ENCODE measurements around the gene ERCC1.
"Not testable (repeated sequence)": the region's sequence is repeated elsewhere in the genome, so short reads cannot be mapped to it uniquely, and the experiment has no call there.

ERCC1 gene

GRCh38 chr19:45419895-45420294 lies 3.8 kb downstream of the ERCC1 start:
- no peak for DNase-seq (ENCODE audit: low read depth)
- TF ChIP-seq CTCF (conservative IDR thresholded peaks at IDR 0.05; ENCODE audit: low read depth, low read length), result no peak
- H3K4me3 ChIP-seq (ENCODE audit: low read length), result no peak overlapping the region

DNA sequence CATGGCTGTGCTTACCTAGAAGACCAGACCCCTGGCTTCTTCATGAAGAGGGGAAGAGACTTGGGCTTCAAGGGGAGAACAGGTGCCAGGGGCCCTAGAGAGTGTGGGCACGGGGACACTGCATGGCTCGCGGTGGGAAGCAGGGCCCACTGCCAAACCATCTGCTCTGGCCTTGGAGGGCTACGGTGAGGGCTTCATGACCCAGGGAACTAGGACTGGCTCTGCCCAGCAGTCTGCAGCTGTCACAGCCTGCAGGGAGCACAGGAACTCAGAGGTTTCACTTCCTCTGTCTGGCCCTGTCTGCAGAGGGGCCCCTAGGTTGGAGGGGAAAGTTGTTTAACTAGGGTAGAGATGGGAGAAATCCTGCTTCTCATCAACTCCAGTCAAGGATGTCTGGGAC lies 4.3 kb downstream of the ERCC1 start:
- TF ChIP-seq CTCF (conservative IDR thresholded peaks at IDR 0.05; ENCODE audit: low read depth, low read length), result no peak
- H3K4me3 ChIP-seq (ENCODE audit: low read length), result no peak overlapping the region
- no peak for DNase-seq (ENCODE audit: low read depth)

DNA sequence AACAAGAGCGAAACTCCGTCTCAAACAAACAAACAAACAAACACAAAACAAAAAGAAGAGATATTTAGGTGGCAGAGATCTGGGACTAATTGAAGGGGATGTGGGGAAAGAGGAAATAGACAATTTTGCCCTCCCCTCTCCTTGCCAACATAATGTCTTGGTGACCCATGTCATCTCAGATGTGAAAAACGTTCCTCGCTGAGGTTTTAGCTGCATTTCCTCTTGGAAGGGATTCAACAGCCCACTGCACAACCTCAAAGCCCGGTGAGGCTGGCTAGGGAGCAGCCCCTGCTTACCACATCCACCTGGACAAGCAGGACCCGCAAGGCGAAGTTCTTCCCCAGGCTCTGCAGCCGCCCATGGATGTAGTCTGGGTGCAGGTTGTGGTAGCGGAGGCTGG lies 4.9 kb downstream of the ERCC1 start:
- no peak for DNase-seq (ENCODE audit: low read depth)
- H3K4me3 ChIP-seq (ENCODE audit: low read length), result no peak overlapping the region
- TF ChIP-seq CTCF (conservative IDR thresholded peaks at IDR 0.05; ENCODE audit: low read depth, low read length), result no peak

- TF ChIP-seq CTCF (conservative IDR thresholded peaks at IDR 0.05; ENCODE audit: low read depth, low read length), result no peak
- DNase-seq (ENCODE audit: low read depth), result no peak
These were observed 6.6 kb downstream of the ERCC1 start for GRCh38 chr19:45417151-45417550.

GRCh38 chr19:45414468-45414867 lies 9.2 kb downstream of the ERCC1 start:
- TF ChIP-seq CTCF (conservative IDR thresholded peaks at IDR 0.05; ENCODE audit: low read depth, low read length), result no peak
- DNase-seq (ENCODE audit: low read depth), result no peak
- no peak overlapping the region for H3K4me3 ChIP-seq (ENCODE audit: low read length)

More at GRCh38 chr19:45417151-45417550, 6.6 kb downstream of the ERCC1 start:
- no peak overlapping the region for H3K4me3 ChIP-seq (ENCODE audit: low read length)

DNA sequence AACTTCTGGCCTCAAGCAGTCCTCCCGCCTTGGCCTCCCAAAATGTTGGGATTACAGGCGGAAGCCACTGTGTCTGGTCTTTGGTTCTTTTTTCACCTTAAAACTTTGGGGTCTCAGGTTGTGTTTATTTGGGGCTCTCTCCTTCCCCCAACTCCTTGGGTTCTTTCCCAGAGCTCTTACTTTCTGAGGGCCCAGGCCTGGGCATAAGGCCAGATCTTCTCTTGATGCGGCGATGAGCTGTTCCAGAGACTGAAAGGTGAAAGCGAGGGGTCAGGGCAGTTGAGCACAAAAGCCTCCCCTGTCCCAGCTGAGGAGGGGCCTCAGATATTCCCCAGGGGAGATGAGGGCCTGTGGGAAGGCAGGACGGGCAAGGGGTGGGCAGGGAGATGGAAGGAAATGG lies 10.2 kb downstream of the ERCC1 start:
- no peak for DNase-seq (ENCODE audit: low read depth)
- no peak overlapping the region for H3K4me3 ChIP-seq (ENCODE audit: low read length)
- no peak for TF ChIP-seq CTCF (conservative IDR thresholded peaks at IDR 0.05; ENCODE audit: low read depth, low read length)

GRCh38 chr19:45410330-45410729 lies 13.4 kb downstream of the ERCC1 start:
- not testable (repeated sequence) for H3K4me3 ChIP-seq (ENCODE audit: low read length); DNase-seq (ENCODE audit: low read depth)

DNA sequence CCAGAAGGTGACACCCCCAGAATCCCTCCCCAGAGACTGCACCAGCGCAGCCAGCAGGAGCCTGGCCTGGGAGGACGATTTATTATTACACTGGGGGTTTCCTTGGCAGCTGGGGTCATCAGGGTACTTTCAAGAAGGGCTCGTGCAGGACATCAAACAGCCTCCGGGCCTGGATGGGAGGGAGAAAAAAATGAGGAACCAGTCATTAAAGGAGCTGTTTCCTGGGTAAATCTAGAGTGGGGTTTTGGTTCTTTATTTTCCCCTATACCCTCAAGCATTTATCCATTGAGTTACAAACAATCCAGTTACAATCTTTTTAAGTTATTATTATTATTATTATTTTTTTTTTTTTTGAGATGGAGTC lies 14.2 kb downstream of the ERCC1 start:
- no peak for DNase-seq (ENCODE audit: low read depth)
- no peak for TF ChIP-seq CTCF (conservative IDR thresholded peaks at IDR 0.05; ENCODE audit: low read depth, low read length)
- H3K4me3 ChIP-seq (ENCODE audit: low read length), result no peak overlapping the region
